Measurements from ENCODE around the gene CEBPG. TPM values are rescaled to one million over a fixed set of nuclear protein-coding genes. Genes with fewer than 3 reads are reported as not detected.

Gene CEBPG
- total and polyA plus RNA-seq, 9 of the 15 experiments (the other 6 are each of a cell fraction or from before 2014, with no cell fraction given): 9.5 to 34.9 (median 30.9) TPM

DNA sequence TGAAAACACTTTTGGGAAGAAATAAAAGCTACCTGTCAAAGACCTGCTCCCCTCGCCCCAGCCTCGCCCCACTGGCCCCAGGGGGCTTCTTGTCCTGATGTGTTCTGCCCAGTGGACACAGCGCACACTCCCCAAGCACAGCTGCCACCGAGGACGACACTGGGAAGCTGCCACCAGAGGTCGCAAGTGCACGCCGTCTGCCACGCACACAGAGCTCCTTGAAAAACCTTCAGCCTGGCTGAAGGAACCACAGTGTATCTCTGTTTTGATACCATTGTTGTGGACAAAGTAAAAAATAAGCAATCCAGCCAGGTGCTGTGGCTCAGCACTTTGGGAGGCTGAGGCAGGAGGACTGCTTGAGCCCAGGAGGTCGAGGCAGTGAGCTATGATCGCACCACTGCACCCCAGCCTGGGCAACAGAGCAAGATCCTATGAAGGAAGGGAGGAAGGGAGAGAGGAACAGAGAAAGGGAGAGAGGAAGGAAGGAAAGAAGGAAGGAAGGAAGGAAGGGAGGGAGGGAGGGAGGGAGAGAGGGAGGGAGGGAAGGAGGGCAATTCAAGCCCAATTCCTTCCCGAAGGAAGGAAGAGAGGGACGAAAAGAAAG is 57.3 kb downstream of the CEBPG start (continued):
- TF ChIP-seq, protein P1, sequence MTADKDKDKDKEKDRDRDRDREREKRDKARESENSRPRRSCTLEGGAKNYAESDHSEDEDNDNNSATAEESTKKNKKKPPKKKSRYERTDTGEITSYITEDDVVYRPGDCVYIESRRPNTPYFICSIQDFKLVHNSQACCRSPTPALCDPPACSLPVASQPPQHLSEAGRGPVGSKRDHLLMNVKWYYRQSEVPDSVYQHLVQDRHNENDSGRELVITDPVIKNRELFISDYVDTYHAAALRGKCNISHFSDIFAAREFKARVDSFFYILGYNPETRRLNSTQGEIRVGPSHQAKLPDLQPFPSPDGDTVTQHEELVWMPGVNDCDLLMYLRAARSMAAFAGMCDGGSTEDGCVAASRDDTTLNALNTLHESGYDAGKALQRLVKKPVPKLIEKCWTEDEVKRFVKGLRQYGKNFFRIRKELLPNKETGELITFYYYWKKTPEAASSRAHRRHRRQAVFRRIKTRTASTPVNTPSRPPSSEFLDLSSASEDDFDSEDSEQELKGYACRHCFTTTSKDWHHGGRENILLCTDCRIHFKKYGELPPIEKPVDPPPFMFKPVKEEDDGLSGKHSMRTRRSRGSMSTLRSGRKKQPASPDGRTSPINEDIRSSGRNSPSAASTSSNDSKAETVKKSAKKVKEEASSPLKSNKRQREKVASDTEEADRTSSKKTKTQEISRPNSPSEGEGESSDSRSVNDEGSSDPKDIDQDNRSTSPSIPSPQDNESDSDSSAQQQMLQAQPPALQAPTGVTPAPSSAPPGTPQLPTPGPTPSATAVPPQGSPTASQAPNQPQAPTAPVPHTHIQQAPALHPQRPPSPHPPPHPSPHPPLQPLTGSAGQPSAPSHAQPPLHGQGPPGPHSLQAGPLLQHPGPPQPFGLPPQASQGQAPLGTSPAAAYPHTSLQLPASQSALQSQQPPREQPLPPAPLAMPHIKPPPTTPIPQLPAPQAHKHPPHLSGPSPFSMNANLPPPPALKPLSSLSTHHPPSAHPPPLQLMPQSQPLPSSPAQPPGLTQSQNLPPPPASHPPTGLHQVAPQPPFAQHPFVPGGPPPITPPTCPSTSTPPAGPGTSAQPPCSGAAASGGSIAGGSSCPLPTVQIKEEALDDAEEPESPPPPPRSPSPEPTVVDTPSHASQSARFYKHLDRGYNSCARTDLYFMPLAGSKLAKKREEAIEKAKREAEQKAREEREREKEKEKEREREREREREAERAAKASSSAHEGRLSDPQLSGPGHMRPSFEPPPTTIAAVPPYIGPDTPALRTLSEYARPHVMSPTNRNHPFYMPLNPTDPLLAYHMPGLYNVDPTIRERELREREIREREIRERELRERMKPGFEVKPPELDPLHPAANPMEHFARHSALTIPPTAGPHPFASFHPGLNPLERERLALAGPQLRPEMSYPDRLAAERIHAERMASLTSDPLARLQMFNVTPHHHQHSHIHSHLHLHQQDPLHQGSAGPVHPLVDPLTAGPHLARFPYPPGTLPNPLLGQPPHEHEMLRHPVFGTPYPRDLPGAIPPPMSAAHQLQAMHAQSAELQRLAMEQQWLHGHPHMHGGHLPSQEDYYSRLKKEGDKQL (CRISPR knock-in tag; IDR thresholded peaks at IDR 0.05; ENCODE audit: borderline replicate concordance): no peak
- TF ChIP-seq STAG1 (CRISPR knock-in tag; IDR thresholded peaks at IDR 0.05; ENCODE audit: borderline replicate concordance) (peak; percentile 59; the same call in 1 of the 2 replicates), HEY1 (CRISPR knock-in tag; IDR thresholded peaks at IDR 0.05; ENCODE audit: borderline replicate concordance) (no peak), BRD4 (IDR thresholded peaks at IDR 0.05) (no peak), IRF2 (CRISPR knock-in tag; IDR thresholded peaks at IDR 0.05) (no peak)
- TF ChIP-seq, protein P2, sequence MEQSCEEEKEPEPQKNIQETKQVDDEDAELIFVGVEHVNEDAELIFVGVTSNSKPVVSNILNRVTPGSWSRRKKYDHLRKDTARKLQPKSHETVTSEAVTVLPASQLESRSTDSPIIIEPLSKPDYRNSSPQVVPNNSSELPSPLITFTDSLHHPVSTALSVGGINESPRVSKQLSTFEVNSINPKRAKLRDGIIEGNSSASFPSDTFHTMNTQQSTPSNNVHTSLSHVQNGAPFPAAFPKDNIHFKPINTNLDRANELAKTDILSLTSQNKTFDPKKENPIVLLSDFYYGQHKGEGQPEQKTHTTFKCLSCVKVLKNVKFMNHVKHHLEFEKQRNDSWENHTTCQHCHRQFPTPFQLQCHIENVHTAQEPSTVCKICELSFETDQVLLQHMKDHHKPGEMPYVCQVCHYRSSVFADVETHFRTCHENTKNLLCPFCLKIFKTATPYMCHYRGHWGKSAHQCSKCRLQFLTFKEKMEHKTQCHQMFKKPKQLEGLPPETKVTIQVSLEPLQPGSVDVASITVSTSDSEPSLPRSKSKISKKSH (CRISPR knock-in tag; IDR thresholded peaks at IDR 0.05): no peak
- TF ChIP-seq, protein P3, sequence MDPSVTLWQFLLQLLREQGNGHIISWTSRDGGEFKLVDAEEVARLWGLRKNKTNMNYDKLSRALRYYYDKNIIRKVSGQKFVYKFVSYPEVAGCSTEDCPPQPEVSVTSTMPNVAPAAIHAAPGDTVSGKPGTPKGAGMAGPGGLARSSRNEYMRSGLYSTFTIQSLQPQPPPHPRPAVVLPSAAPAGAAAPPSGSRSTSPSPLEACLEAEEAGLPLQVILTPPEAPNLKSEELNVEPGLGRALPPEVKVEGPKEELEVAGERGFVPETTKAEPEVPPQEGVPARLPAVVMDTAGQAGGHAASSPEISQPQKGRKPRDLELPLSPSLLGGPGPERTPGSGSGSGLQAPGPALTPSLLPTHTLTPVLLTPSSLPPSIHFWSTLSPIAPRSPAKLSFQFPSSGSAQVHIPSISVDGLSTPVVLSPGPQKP (CRISPR knock-in tag; IDR thresholded peaks at IDR 0.05): no peak
- TF ChIP-seq, protein P4, sequence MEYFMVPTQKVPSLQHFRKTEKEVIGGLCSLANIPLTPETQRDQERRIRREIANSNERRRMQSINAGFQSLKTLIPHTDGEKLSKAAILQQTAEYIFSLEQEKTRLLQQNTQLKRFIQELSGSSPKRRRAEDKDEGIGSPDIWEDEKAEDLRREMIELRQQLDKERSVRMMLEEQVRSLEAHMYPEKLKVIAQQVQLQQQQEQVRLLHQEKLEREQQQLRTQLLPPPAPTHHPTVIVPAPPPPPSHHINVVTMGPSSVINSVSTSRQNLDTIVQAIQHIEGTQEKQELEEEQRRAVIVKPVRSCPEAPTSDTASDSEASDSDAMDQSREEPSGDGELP (CRISPR knock-in tag; IDR thresholded peaks at IDR 0.05; ENCODE audit: borderline replicate concordance): peak; percentile 37; the same call in 1 of the 2 replicates

All from K562 (cell line).